Kidney tubule cell (primary cell): ENCODE measurements around the gene PCED1A.
"Not testable (repeated sequence)": the region's sequence is repeated elsewhere in the genome, so short reads cannot be mapped to it uniquely, and the experiment has no call there.

Source experiments
- DNase-seq: peaks from one replicate; pipeline ENCODE4 v3.0.0-alpha.2; 2018; ENCODE audit warnings: low spot score

PCED1A gene

DNA sequence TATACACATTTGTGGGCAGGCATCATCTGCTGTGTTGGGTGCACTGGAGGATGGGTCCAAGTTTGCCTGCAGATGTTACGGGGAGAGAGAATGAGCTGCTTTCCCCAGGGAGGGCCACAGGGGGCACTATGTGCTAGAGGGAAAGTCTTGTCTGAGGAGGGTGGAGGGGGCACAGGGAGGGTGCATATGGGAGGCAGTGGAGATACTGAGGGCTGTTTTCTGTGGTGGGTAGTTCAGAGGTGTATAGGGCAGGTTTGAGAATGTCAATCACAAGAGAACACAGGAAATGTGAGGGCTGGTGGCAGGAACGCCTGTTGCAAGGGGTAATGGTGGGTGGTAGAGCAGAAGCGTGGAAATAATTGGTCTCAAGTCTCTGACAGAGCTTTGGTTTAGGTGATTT, 25.2 kb upstream of the PCED1A start:
- DNase-seq: no peak

DNA sequence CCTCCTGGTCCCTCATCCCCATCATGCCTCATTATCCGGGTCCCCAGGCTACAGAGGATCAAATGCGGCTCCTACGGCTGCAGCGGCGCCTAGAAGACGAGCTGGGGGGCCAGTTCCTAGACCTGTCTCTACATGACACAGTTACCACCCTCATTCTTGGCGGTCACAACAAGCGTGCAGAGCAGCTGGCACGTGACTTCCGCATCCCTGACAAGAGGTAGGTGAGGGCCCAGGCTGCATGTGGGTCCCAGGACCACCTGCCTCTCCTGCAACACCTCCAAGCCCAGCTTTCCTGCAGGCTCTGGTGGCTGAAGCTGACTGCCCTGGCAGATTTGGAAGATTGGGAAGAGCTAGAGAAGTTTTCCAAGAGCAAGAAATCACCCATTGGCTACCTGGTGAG, 24.6 kb upstream of the PCED1A start:
- no peak for DNase-seq

DNA sequence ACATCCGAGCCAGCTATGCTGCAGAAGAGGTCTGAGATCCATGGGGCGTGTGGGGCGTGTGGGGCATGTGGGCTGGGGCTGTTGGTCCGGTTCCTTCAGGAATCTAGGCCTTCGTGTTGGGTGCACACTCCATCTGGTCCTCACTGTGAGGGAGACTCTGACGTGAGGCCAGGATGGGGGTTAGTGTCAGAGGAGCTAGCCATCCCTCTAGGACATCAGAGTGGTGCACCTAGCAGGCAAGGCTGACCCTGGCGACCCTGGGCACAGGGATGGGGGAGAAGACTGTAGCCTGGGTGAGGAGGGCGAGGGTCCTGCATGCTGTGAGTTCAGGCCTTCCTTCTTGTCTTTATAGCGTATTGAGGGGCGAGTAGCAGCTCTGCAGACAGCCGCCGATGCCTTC, 24.2 kb upstream of the PCED1A start:
- DNase-seq: no peak

DNA sequence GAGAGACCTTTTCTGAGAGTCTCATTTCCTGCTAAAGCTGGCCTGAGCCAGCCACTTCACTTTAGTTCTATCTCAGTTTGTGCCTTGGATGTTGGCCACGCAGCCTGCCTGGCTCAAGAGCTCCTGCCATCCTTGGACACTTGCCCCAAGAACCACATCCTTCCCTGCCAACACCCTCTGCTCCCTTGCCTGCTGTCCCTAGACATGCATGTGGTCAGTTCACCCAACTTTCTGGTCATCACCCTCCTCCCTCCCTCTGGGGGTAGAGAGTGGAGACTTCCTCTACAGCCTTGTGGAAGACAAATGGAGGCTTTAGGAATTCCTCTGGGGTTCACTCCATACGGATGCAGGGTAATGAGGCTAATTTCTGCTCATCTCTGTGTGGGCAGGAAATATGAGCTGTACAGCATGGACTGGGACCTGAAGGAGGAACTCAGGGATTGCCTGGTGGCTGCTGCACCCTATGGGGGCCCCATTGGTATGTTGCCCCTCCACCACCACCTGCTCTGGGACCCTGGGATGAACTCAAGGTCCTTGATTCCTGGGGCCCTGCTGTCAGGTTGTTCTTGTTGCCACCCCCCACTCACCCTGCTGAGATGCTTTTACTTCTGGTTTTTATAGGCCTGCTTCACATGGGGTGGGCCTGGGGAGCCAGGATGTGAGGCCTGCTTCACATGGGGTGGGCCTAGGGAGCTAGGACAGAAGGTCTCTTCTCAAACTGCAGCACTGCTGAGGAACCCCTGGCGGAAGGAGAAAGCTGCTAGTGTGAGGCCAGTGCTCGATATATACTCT, 19.1 kb upstream of the PCED1A start:
- DNase-seq: no peak

DNA sequence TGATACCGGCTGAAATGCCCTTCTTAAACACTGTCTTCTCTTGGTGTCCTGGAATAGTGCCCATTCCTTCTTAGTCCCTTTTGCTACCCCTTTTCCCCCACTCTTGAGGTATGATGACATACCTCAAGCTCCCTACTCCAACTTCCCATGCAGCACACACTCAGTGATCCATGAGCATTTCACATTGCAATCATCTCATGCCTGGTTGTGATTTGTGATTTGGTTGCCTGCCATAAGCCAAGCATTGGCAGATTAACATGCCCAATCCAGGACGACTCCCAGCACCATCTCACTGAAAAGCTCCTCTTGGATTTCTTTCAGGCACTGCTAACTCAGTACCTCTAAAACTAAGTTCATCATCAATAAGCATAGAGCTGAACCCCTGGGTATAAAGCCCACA, 18.1 kb upstream of the PCED1A start:
- DNase-seq: no peak

DNA sequence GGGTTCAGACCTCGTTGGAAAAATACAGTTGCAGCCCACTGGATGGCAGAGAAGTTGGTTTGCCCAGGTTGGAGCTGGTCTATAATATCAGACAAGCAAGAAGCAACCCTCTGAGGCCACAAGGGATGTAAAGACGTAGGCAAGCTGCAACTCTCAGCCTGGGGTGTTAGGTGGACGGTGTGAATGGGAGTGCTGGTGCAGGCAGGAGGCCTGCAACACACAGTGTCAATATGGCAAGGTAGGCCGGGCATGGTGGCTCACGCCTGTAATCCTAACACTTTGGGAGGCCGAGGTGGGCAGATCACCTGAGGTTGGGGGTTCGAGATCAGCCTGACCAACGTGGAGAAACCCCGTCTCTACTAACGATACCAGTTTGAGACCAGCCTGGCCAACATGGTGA, 10.6 kb upstream of the PCED1A start:
- no peak for DNase-seq

DNA sequence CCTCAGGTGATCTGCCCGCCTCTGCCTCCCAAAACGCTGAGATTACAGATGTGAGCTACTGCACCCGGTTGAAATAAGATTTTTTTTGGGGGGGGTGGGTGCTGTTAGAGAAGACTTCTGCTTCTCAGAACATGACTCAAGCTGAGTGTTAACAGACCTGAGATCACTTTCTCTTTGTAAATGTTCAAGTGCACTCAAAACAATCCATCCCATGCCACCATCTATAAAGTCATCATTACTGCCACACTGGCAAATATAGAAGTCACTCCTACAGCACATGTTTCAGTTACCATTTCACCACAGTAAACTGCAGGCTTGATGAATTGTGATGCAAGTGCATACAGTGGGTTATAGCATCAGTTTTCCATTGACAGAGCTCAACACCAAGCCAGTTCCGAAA, 9.1 kb upstream of the PCED1A start:
- no peak for DNase-seq

DNA sequence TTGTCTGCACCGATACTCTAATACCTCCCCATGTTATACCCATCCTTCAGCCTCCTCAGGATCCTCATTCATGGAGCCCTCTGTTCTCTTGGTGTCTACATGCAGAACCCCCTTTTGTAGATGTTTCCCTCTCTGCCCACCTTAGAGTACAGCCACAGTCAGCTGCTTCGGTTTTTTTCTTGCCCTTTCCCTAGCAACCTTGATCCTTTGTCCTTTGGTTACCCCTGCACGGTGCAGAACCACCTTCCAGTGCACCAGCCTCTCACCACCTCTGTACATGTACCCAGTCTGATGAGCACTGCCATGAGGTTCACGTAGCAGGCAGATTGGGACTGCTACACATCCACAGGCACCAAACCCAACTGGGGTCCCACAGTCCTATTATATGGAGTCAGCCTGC, 7.3 kb upstream of the PCED1A start:
- DNase-seq: no peak

DNA sequence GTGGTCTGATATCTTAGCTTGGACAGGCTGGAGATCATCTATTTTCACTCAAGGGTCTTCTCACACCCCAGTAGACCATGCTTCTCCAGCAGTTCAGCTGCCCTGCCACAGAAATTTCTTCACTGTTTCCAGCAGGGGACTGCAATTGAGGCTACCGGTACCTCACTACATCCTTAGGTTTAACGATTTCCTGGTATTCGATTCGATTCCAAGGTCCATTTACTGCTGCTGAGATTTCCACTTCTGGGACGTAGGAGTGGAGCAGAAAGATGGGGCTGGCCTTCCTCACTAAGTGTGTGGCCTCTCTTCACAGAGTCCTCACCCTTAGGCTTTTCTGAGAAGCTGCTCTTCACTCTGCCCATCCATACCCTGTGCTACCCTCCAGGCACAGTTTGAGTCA, 6.2 kb upstream of the PCED1A start:
- DNase-seq: no peak

DNA sequence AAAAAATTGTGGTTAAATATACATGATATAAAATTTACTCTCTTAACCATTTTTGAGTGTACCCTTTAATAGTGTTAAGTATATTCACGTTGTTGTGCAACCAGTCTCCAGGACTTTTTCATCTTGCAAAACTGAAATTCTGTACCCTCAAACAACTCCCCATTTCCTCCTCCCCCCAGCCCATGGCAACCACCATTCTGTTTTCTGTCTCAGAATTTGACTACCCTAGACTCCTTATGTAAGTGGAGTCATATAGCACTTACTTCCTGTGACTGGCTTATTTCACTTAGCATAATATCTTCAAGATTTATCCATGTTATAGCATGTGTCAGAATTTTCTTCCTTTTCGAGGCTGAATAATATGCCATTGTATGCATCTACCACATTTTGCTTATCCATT, 5.2 kb upstream of the PCED1A start:
- no peak for DNase-seq

DNA sequence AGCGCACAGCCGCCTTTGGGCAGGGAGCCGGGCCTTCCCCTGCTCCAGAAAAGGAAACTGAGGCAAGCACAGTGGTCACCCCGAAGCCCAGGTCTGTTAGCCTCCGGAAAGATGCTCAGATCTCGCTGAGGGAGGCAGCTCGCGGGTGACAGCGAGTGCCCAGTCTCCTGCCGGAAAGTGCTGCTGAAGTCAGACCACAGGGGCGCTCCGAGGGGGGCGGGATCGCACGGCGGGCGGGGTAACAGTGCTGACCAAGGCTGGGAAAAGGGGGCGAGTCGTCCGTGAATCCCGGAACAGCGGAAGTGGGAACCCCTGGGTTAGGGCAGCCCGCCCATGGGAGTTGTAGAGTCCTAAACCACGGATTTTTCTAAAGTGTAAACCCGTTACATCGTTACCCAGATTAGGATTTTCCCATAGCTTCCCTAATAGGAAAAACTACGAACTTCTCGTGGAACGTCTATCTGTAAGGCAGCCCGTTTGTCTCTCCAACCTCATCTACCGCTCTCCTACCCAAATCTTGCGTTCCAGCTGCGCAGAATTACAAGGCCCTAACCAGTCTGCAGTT, 594 bp upstream of the PCED1A start:
- peak; percentile 52 for DNase-seq

DNA sequence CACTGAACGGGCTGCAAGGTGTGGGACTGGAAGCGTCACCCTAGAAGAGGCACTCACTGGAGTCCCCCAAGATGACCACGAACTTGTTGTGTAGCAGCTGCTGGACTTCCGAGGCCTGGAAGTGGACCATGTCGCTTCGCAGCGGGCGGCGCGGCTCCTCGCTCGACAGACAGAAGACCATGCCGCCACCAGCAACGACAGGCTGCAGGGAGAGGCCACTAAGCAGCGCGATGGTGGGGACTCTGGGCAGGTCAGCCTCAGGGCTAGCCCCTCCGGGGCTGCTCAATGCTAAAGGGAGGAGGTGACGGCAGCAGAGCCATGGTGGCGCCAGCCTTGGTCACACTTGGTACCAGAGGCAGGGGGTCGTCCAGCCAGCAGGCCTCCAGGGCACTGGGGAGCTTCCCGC, 720 bp downstream of the PCED1A start:
- no peak for DNase-seq

DNA sequence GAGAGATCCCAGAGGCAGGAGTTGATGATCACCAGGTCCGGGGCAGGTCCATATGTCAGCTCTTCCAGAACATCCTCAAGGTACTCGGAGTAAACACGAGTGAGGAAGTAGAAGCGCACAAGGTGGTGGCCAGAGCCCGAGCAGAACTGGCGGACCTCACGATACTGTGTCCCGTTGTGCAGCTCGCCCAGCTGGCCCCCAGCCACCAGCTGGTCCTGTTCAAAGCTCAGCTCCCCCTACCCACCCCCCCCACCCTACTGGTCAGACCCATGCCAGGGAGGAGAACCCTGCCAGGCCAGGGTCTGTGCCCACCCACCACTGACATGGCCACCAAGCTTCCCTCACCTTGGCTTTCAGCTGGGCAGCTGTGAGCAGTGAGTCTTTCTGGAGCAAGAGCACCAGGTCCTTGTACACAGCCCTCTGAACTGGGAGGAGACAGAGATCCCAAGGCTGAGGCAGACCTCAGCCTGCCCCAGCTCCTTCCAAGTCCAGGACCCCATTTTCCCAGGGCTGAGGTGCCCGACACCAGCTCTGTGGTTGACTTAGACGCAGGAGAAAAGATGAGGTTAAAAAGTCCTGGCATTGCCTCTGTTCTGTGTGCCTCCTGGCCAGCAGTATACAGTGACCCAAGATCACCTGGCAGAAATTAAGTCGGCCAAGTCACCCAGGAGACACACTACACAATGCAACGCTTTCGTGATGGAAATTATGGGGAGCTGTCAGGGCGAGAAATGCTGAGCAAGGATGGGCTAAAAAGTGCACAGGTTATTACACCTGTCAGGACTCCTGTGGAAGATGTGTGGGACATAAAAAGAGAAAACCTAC, 1.4 kb downstream of the PCED1A start:
- no peak for DNase-seq

DNA sequence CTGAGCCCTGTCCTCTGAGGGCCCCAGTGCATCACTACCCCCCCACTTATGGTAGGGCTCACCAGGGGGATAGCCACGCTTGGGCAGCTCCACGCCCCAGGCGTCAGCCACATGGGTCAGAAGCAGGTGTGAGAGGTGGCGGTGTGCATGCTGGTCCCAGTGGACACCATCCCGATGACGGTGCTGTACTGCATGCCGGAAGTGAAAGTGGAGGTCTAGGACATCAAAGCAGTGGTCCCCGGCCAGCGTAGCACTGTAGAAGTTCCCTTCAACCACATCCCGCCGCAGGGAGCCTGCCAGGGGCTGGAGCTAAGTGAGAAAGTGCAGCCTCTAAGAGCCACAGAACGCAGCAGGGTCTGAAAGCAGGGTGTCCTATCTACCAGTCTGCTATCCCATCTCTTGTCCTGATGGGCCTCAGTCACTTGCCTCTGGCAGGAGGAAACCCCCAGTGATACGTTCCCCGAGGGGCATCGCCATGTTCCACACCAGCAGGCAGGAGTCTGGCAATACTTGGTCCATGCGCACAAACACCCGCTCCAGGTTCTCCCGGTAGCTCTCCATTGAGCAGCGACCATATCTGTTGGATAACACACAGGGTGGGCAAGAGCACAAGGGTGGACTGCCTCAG, 2.2 kb downstream of the PCED1A start:
- DNase-seq: no peak

DNA sequence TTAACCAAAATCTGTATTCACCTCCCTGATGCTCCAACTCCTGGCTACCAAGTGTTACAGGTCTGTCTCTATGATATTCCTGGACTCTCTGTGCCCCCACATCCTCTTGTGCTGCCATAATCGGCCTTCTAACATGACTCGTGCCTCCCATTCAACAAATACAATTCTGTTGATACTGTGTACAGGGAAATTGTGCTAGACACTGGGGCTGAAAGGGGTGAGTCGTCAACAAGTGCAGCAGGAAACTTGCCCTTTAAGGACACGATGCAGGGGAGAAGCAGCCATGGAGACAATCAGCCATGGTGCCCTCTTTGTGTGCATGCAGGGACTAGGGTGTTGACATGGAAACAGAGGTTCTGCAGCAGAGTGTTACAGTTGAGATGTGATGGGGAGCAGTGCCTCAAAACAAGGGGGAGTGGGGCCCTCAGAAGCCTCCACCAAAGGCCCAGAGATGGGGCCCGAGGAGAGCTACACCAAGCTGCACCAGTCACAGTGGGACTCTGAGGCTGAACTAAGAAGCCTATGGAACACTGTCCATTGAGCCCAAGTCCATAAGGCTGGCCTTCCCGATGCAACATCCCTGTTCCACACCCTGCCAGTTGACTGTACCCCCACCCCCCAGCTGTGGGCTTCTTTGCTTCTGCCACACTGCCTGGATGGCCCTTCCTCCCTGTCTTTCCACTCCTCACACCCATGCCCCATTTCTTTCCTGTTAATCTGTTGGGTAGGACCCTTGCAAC, 3.1 kb downstream of the PCED1A start:
- peak; percentile 40 for DNase-seq

DNA sequence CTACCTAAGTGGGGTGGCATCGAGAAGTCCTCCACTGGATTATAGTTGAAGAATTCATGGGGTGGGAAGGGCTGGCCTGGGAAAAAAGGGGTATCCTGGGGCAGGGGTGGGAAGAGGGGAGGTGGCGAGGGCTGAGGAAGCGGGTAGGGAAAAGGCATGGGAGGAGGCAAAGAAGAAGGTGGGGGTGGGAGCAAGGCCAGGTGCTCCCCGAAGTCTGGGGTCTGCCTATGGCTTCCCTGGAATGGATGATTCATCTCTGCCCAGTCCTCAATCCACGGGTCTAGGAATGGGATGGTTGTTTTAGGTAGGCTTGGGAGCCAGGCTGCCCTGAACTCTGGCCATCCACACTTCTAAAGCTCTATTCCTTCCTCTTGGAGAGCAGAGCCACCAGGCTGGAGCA, 4.4 kb downstream of the PCED1A start:
- no peak for DNase-seq

DNA sequence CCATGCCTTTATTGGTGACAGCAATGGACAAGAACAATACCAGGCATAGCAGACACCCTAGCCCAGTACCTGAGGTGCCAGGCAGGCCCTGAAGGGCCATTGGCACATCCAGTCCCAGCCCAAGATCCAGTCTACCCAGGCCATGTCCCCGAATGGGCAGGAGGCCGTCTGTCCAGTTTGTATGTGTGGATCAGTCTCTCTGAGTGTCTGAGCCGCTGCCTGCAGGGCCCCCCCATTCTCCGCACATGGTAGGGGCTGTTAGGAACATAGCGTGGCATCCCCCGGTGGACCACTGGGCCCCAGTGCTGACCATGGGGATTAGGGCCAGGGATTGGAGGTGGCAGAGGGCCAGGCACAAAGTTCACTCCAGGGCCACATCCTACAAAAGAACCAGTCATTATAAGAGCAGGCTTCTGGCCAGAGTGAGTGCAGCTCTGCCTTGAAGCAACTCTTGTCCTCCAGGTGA, 5.1 kb downstream of the PCED1A start:
- no peak for DNase-seq

DNA sequence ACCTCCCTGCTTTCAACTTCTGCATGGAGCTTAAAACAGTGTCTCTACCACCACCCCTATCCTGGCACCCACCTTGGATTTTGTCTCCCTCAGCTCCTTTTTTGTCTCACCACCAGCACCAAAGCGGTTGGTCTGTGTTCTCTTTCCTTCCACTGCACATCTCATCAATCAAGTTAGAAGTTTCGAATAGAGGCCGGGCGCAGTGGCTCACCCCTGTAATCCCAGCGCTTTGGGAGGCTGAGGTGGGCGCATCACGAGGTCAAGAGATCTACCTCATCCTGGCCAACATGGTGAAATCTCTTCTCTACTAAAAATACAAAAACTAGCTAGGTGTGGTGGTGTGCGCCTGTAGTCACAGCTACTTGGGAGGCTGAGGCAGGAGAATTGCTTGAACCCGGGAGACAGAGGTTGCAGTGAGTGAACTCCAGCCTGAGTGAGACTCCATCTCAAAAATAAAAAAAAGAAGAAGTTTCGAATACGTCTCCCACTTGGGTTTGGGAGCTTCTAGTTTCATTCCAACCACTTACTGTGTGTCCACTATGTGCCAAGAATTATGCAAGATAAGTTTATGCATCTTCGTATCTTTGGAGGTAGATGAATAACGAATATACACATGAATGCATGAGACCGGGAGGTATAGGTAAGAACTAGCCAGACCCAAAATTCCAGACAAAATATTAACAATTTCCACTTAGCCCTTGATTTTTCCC, 5.9 kb downstream of the PCED1A start:
- no peak for DNase-seq

DNA sequence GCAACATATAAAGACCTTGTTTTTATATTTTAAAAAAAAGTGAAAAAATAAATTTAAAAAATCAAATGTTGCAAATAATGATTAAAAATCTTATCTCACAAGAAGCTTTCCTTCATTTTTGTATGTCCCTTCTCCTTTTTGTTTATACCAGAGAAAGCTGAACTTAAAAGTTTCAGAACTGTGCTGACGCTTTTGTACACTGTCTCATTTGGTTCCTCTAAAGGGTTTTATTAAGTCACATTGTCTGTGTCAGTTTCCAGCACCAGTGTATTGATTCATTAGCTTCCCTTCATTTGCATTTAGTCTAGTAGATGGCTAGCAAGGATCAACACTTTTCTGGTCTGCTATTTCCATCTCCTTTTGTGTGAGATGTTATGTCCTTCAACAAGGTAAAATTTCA, 6.7 kb downstream of the PCED1A start:
- DNase-seq: no peak

DNA sequence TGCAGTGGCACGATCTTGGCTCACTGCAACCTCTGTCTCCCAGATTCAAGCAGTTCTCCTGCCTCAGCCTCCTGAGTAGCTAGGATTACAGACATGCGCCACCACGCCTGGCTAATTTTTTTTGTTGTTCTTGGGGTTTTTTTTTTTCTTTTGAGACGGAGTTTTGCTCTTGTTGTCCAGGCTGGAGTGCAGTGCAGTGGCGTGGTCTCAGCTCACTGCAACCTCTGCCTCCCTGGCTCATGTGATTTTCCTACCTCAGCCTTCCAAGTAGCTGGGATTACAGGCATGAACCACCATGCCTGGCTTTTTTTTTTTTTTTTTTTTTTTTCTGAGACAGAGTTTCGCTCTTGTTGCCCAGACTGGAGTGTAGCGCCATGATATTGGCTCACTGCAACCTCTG, 9.2 kb downstream of the PCED1A start:
- DNase-seq: not testable (repeated sequence)

DNA sequence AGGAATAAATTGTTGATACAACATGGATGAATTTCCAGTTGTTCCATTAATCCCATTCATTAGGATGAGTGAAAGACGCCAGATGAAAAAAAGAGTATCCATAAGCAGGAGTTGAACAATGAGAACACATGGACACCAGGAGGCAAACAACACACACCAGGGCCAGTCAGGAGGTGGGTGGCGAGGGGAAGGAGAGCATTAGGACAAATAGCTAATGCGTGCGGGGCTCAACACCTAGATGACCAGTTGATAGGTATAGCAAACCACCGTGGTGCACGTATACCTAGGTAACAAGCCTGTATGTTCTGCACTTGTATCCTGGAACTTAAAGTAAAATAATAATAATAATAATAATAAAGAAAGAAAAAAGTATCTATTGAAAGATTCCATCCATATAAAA, 11.1 kb downstream of the PCED1A start:
- DNase-seq: no peak
